ENCODE measurements around the gene SEMA5A.

SEMA5A gene

GRCh38 chr5:9451037-9451436 lies 94.8 kb downstream of the SEMA5A start:
- no peak for DNase-seq

- no peak for DNase-seq
Observed at GRCh38 chr5:9447691-9448090, 98.2 kb downstream of the SEMA5A start.

GRCh38 chr5:9445826-9446388 lies 100.0 kb downstream of the SEMA5A start:
- DNase-seq, result no peak

- DNase-seq, result no peak
Observed at GRCh38 chr5:9444346-9444745, 101.5 kb downstream of the SEMA5A start.

GRCh38 chr5:9441610-9442009 lies 104.3 kb downstream of the SEMA5A start:
- no peak for DNase-seq

- DNase-seq, result no peak
Observed at GRCh38 chr5:9440517-9440916, 105.4 kb downstream of the SEMA5A start.

- no peak for DNase-seq
Observed at GRCh38 chr5:9439531-9440292, 106.2 kb downstream of the SEMA5A start.

GRCh38 chr5:9438596-9439354 lies 107.1 kb downstream of the SEMA5A start:
- no peak for DNase-seq

- peak in 1 of 56 donors; percentile 8 for DNase-seq
Observed at GRCh38 chr5:9437741-9438240, 108.1 kb downstream of the SEMA5A start.

GRCh38 chr5:9431496-9432258 lies 114.2 kb downstream of the SEMA5A start:
- DNase-seq, result no peak

GRCh38 chr5:9431151-9431495 lies 114.8 kb downstream of the SEMA5A start:
- DNase-seq, result no peak

GRCh38 chr5:9430306-9430705 lies 115.6 kb downstream of the SEMA5A start:
- DNase-seq, result no peak

- DNase-seq, result peak in 26 of 56 donors; percentile 3 to 45 (median 16)
Observed at GRCh38 chr5:9429691-9430215, 116.1 kb downstream of the SEMA5A start.

GRCh38 chr5:9428272-9428671 lies 117.6 kb downstream of the SEMA5A start:
- no peak for DNase-seq

GRCh38 chr5:9425710-9426109 lies 120.2 kb downstream of the SEMA5A start:
- DNase-seq, result no peak

- no peak for DNase-seq
Observed at GRCh38 chr5:9423571-9423970, 122.3 kb downstream of the SEMA5A start.

- DNase-seq, result no peak
Observed at GRCh38 chr5:9421884-9422283, 124.0 kb downstream of the SEMA5A start.

GRCh38 chr5:9419794-9420193 lies 126.1 kb downstream of the SEMA5A start:
- peak in 1 of 56 donors; percentile 17 for DNase-seq

- no peak for DNase-seq
Observed at GRCh38 chr5:9415566-9415965, 130.3 kb downstream of the SEMA5A start.

GRCh38 chr5:9415091-9415490 lies 130.8 kb downstream of the SEMA5A start:
- no peak for DNase-seq

GRCh38 chr5:9411142-9411541 lies 134.7 kb downstream of the SEMA5A start:
- no peak for DNase-seq
